Endothelial cell (in vitro differentiated cells): Measurements from ENCODE around the gene SKAP2. TPM values are rescaled to one million over a fixed set of nuclear protein-coding genes. Genes with fewer than 3 reads are reported as not detected.

Experiments used
- DNase-seq: peaks from one replicate; pipeline ENCODE4 v3.0.0; 2021; ENCODE audit warnings: low spot score
- H3K27ac Mint-ChIP-seq: one replicate; pipeline ENCODE4 v1.8.0; 2021; ENCODE audit warnings: mixed read lengths, inconsistent platforms; ENCODE audit not compliant: unreplicated experiment
- H3K27me3 Mint-ChIP-seq: one replicate; pipeline ENCODE4 v1.8.0; 2021; ENCODE audit warnings: mild to moderate bottlenecking, moderate library complexity, mixed read lengths, inconsistent platforms; ENCODE audit not compliant: unreplicated experiment
- H3K36me3 Mint-ChIP-seq: one replicate; pipeline ENCODE4 v1.8.0; 2021; ENCODE audit warnings: mild to moderate bottlenecking, low read depth, mixed read lengths, inconsistent platforms; ENCODE audit not compliant: unreplicated experiment
- H3K4me1 Mint-ChIP-seq: one replicate; pipeline ENCODE4 v1.8.0; 2021; ENCODE audit warnings: mild to moderate bottlenecking, mixed read lengths, inconsistent platforms; ENCODE audit not compliant: unreplicated experiment
- H3K4me3 Mint-ChIP-seq: one replicate; pipeline ENCODE4 v1.8.0; 2021; ENCODE audit warnings: mild to moderate bottlenecking, mixed read lengths, inconsistent platforms; ENCODE audit not compliant: unreplicated experiment
- H3K9me3 Mint-ChIP-seq: one replicate; pipeline ENCODE4 v1.8.0; 2021; ENCODE audit warnings: mixed read lengths, inconsistent platforms; ENCODE audit not compliant: unreplicated experiment
- CTCF ChIP-seq: fragments of 200-600 bp; sonication (generic); IDR thresholded peaks from one replicate; pipeline ENCODE4 v1.5.0; 2021; ENCODE audit warnings: antibody characterized with exemption; ENCODE audit not compliant: unreplicated experiment
- total RNA-seq: library from RNA; stranded (reverse); fragmentation: NEBNext Ultra II Directional; extraction: Animal tissue kit (Norgen Biotek cat#: 25700); gene quantifications from one replicate; pipeline ENCODE4 v1.2.1, GENCODE V29; 2021; ENCODE audit not compliant: unreplicated experiment

Gene SKAP2
- total RNA-seq, 1 donor from 2014 or later: 24.7 TPM

DNA sequence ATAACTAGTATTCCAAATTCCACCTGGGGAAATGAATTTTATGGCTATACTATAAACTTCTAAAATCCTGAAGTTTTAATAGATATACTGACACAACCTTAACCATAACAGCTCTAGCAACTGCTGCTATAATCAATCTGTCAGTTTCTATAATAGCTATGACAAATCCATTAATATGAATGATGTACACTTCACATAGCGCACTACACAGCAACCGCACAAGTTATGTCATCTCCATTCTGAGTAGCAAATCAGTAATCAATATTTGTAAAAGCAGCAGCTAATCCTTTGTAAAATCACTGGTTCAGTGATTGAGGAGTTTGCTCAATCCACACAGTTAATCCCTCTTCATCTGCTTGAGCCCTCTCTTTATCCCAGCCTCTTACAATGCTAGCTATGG lies 105.3 kb downstream of the SKAP2 start:
- no peaks in the 10 kb centered on the region for H3K9me3 Mint-ChIP-seq
- no peak for DNase-seq
- H3K36me3 Mint-ChIP-seq: no peaks in the 10 kb centered on the region
- no peaks in the 10 kb centered on the region for H3K27me3 Mint-ChIP-seq
- TF ChIP-seq CTCF: no peak
- H3K4me3 Mint-ChIP-seq: no peak overlapping the region
- no peak overlapping the region for H3K27ac Mint-ChIP-seq
- peaks cover 5% of the 10 kb centered on the region for H3K4me1 Mint-ChIP-seq

DNA sequence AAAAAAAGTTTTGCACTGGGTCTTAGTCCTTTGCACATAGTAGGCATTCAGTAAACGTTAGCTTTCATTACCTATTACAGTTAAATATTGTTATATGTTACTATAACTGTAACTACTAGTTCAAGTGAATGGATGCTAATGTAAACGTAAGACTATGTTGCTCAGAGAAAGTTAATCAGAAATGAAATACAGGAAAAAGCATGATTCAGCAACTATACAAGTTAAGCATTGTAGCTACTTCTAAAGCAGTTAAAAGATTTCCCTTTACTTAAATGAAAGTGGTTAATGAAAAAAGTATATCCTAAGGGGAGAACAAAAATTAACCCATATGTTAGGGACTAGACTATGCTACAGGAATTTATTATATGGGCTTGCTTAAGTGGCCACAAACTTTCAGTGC lies 121.2 kb downstream of the SKAP2 start:
- Mint-ChIP-seq H3K27me3 (no peaks in the 10 kb centered on the region), H3K9me3 (no peaks in the 10 kb centered on the region), H3K36me3 (no peaks in the 10 kb centered on the region), H3K4me1 (no peaks in the 10 kb centered on the region), H3K4me3 (no peak overlapping the region), H3K27ac (no peak overlapping the region)
- TF ChIP-seq CTCF: no peak
- DNase-seq: no peak

- H3K36me3 Mint-ChIP-seq: peaks cover 5% of the 10 kb centered on the region
- peaks cover 1% of the 10 kb centered on the region for H3K27me3 Mint-ChIP-seq
- TF ChIP-seq CTCF: no peak
- H3K4me3 Mint-ChIP-seq: no peak overlapping the region
- H3K9me3 Mint-ChIP-seq: no peaks in the 10 kb centered on the region
- H3K27ac Mint-ChIP-seq: no peak overlapping the region
- no peak for DNase-seq
- no peaks in the 10 kb centered on the region for H3K4me1 Mint-ChIP-seq
These were observed 128.3 kb downstream of the SKAP2 start for GRCh38 chr7:26735976-26736600.

DNA sequence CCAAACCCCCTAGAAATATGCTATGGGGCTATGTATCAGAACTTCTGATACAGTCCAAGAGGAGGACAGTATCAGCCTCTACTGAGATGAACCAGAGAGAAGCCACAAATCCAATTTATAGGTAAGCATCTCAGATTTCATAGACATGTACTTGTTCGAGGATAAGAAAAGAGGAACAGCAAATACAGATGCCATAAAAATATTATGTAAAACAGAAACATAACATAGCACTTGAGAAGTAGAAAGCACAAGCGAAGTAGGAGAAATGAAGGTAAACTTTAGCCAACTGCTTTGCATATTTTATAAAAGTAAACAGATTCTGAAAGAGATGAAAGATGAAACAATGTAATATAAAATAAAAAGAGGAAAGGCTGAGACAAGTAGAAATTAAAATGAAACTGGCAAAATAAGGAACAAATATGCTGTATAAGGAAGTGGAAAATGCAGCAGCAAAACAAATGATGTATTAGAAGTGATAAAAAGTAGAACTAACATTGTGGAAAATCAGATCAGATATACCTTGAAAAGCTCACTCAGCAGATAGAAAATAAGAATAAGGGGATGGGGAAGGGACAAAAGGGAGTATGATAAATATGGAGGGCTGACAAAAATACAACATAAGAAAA lies 135.1 kb downstream of the SKAP2 start:
- H3K36me3 Mint-ChIP-seq: no peaks in the 10 kb centered on the region
- no peak overlapping the region for H3K27ac Mint-ChIP-seq
- H3K9me3 Mint-ChIP-seq: no peaks in the 10 kb centered on the region
- no peak for DNase-seq
- no peak for TF ChIP-seq CTCF
- H3K4me1 Mint-ChIP-seq: peaks cover 3% of the 10 kb centered on the region
- H3K27me3 Mint-ChIP-seq: peaks cover 1% of the 10 kb centered on the region
- H3K4me3 Mint-ChIP-seq: no peak overlapping the region

DNA sequence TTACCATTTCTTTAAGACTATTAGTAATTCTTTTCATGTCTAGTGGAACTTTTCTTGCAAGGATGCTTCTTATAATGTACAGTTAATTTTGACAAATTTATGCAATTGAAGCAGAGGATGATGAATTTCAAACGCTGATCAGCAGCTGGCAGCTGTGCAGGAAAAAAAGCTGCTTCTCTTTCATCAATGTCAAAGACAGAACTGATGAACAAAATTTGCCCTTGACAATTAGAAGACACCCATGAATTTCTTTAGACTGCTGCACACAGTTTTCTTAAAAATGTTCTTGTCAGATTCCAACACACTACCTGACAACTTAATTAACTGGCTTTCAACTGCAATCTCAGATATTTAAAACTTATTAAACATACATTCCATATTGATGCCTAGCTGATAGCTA lies 138.3 kb downstream of the SKAP2 start:
- H3K27ac Mint-ChIP-seq: no peak overlapping the region
- no peaks in the 10 kb centered on the region for H3K9me3 Mint-ChIP-seq
- no peaks in the 10 kb centered on the region for H3K36me3 Mint-ChIP-seq
- no peak for DNase-seq
- no peaks in the 10 kb centered on the region for H3K27me3 Mint-ChIP-seq
- H3K4me1 Mint-ChIP-seq: peaks cover 7% of the 10 kb centered on the region
- TF ChIP-seq CTCF: no peak
- H3K4me3 Mint-ChIP-seq: no peak overlapping the region
